GM19099 (cell line): ENCODE measurements around the gene PLEKHA5.

Source experiments
- POLR2A ChIP-seq: IDR thresholded peaks from 3 replicates; pipeline ENCODE4 v1.6.1; 2011; ENCODE audit warnings: low read depth; ENCODE audit not compliant: insufficient read length; ENCODE audit errors: extremely low read depth

Gene PLEKHA5

DNA sequence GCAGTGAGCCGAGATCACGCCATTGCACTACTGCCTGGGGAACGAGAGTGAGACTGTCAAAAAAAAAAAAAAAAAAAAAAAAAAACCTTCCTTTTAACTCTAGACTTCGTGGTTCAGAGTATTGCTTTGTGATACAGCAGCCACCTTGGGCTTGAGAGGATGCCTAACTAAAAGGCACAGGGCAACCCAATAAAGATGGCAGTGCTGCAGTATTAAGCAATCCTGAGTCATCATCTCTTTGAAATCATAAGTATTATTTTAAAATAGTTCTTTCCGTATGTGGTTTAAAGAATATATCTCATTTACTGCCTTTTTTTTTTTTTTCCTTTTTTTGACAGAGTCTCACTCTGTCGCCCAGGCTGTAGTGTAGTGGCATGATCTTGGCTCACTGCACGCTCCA, 116.1 kb downstream of the PLEKHA5 start:
- no peak for TF ChIP-seq POLR2A

GRCh38 chr12:19246933-19247332, 117.4 kb downstream of the PLEKHA5 start:
- no peak for TF ChIP-seq POLR2A

- TF ChIP-seq POLR2A: no peak
These were observed 119.5 kb downstream of the PLEKHA5 start for GRCh38 chr12:19248929-19249602.

- TF ChIP-seq POLR2A: no peak
These were observed 122.1 kb downstream of the PLEKHA5 start for GRCh38 chr12:19251481-19252132.

GRCh38 chr12:19260135-19260534, 130.6 kb downstream of the PLEKHA5 start:
- no peak for TF ChIP-seq POLR2A

- TF ChIP-seq POLR2A: no peak
These were observed 132.2 kb downstream of the PLEKHA5 start for GRCh38 chr12:19261773-19262172.

DNA sequence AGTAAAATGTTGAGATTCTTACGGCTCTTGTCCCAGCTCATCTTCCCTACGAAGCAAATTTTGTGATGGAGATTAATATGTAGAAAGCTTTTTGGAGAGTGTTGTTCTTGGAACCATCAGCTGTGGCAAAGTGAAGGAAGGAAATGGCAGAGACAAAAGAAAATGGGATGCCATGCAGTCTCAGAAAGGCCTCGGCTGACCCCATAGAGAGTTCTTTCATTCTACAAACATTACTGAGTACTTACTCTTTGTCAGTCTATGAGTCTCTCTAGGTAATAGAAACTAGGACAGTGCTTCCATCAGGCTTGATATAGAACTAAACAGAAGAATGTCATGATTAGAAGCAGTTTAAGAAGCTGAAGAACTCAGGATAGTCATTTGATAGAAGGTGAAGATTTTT, 134.1 kb downstream of the PLEKHA5 start:
- TF ChIP-seq POLR2A: no peak

DNA sequence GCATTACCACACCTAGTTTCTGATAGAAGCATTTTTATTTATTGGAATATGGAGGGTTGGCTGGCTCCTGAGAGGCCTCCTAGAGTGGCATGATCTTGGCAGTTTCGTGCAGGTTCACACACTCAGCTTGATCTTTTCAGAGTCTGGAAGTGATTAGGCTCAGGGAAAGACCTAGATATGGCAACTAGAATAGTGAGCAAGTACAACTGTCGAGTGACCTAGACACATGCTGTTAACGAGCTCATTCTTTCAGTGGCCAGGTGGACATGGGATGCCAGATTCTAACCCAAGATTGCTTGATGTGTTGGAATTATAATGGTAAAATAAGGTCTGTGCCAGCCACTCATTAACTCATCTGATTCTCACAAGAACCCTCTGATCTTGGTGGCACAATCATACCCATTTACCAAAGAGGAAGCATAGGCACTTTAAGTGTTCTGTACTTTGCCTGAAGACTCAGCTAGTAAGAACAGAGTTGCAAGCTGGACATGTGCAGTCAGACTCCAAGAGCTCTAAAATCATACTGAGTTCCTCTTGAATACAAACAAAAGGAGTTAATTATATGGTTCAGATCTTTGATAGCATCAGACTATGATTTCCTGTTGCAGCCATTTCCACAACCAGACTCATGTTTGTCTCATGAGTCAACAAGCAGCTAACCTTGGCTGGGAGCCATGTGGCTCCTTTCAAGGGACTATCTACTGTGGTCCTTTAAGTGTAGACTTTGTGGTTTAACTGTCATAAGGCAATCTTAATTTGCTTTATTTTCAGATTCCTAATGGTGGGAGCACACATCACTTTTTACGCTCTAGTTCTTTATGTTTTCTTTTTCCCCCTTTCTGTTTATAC, 144.2 kb downstream of the PLEKHA5 start:
- TF ChIP-seq POLR2A: no peak

- no peak for TF ChIP-seq POLR2A
These were observed 147.2 kb downstream of the PLEKHA5 start for GRCh38 chr12:19276767-19277166.

- TF ChIP-seq POLR2A: no peak
These were observed 148.2 kb downstream of the PLEKHA5 start for GRCh38 chr12:19277711-19278110.

DNA sequence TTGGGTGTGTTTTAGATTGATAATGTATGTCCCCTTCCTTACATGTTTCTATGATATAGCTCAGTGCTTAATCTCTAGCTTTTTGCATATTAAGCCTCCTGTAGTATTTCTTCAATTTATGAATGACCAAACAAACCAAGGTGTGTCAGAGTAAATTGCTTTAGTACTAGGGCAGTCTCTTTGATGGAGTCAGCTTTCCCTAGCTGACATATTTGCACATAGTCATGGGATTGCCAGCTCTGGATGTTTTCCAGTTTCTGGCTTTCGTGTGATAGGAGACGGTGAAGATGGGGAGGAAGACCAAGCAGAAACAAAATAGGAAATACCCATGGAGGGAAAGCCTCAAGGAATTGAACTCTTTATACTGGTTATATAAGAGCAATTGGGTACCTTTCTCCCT, 148.9 kb downstream of the PLEKHA5 start:
- TF ChIP-seq POLR2A: no peak

GRCh38 chr12:19282133-19282699, 152.7 kb downstream of the PLEKHA5 start:
- TF ChIP-seq POLR2A: no peak

- TF ChIP-seq POLR2A: no peak
These were observed 155.1 kb downstream of the PLEKHA5 start for GRCh38 chr12:19284658-19285057.

GRCh38 chr12:19285793-19286448, 156.4 kb downstream of the PLEKHA5 start:
- no peak for TF ChIP-seq POLR2A

DNA sequence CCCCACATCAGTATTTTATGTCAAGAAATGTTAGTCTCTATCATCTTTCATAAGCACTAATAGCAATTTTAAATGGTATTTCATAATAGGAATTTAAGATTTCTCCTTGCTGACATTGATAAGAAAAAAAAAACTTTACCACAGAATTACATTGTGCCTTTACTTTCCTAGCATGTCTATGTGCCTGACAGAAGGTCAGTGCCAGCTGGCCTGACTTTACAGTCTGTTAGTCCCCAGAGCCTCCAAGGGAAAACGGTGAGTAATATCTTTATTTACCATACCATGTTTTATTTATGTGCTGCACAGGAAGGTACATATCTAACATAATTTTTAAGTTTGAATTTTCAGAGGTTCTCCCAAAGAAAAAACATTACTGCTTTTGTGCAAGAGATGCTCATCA, 157.8 kb downstream of the PLEKHA5 start:
- no peak for TF ChIP-seq POLR2A

DNA sequence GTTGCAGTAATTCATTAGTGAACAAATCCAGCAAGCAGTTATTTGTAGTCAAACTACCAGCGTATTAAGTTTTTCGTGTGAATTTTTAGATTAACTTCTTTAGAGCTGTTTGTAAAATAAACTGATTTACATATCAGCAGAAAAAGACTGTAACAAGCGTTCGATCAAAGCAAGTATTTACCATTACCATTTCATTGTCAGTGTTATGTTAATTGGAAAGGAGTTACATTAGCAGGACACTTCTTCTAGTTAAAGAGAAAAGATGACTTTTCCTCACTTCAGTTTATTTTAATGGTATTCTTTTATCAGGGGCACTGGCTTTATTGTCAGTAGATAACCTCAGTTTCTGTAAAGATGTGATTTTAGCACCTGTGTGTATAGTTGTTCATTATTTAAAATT, 158.6 kb downstream of the PLEKHA5 start:
- TF ChIP-seq POLR2A: no peak
